ENCODE results near the gene PLEKHG3.
A peak's percentile ranks its signal among the peaks of the same experiment; 100 is the strongest.

The PLEKHG3 gene

DNA sequence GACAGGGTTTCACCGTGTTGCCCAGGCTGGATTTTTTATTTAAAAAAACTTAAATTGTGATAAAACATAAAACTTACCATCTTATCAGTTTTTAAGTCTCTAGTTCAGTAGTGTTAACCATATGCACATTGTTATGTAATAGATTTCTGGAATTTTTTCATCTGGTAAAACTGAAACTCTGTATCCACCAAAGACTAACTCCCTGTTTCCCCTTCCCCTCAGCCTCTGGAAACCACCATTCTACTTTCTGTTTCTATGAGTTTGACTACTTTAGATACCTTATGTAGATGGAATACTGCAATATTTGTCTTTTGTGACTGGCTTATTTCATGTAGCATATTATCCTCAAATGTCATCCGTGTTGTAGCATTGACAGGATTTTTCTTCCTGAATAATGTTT, 12.8 kb upstream of the PLEKHG3 start:
- TF ChIP-seq, protein P1, sequence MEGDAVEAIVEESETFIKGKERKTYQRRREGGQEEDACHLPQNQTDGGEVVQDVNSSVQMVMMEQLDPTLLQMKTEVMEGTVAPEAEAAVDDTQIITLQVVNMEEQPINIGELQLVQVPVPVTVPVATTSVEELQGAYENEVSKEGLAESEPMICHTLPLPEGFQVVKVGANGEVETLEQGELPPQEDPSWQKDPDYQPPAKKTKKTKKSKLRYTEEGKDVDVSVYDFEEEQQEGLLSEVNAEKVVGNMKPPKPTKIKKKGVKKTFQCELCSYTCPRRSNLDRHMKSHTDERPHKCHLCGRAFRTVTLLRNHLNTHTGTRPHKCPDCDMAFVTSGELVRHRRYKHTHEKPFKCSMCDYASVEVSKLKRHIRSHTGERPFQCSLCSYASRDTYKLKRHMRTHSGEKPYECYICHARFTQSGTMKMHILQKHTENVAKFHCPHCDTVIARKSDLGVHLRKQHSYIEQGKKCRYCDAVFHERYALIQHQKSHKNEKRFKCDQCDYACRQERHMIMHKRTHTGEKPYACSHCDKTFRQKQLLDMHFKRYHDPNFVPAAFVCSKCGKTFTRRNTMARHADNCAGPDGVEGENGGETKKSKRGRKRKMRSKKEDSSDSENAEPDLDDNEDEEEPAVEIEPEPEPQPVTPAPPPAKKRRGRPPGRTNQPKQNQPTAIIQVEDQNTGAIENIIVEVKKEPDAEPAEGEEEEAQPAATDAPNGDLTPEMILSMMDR (IDR thresholded peaks at IDR 0.05): no peak
- no peaks in the 10 kb centered on the region for H3K9me3 ChIP-seq (ENCODE audit: control insufficient read depth, low read length)
- no peak overlapping the region for H3K27ac ChIP-seq
- H3K9ac ChIP-seq: no peak overlapping the region
- H3K4me2 ChIP-seq (ENCODE audit: low read length): no peak overlapping the region
- no peaks in the 10 kb centered on the region for H3K79me2 ChIP-seq
- H2AFZ ChIP-seq: no peak overlapping the region
- no peaks in the 10 kb centered on the region for H3K36me3 ChIP-seq (ENCODE audit: control insufficient read depth, insufficient read depth, low read length)
- peaks cover 3% of the 10 kb centered on the region for H3K4me1 ChIP-seq
- no peak overlapping the region for H3K4me3 ChIP-seq (ENCODE audit: low read depth, low read length)
- no peaks in the 10 kb centered on the region for H3K27me3 ChIP-seq (ENCODE audit: control insufficient read depth, insufficient read depth, low read length)

DNA sequence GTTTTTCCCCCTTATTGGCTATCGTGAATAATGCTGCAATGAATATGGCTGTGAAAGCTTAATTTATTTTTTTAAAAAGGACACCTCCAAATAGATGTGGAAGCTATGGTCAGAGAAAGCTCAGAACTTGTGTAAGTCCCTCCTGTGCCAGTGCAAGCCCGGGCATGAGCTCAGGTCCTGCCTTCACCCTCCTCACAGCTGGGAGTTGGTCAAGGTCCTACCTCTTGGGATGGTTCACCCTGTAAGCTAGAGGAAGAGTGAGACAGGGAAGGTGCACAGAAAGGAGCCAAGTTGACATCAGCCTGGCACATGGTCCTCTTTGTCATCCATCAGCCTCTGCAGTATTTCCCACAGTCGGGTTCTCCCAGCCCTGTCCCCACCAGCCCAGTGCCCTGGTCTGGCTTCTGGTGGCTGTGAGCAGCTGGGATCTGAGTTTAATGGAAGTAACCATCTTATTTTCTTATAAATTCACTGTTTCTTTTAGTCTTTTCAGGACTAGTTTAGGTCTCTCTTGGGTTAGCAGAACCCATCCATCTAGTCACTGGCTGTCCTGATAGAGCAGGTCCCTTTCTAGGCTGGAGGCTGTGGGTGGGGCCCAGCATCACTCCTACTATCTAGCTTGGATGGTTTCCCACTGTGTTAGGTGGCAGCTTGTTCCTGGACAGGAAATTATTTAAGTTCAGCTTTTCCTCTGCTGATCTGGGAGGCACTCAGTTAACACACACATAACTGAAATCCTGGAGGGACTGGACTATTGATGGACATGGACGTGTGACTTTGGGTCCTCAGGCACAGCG, 11.8 kb upstream of the PLEKHG3 start:
- no peaks in the 10 kb centered on the region for H3K9me3 ChIP-seq (ENCODE audit: control insufficient read depth, low read length)
- H3K27ac ChIP-seq: no peak overlapping the region
- no peak overlapping the region for H3K4me2 ChIP-seq (ENCODE audit: low read length)
- peaks cover 4% of the 10 kb centered on the region for H3K4me1 ChIP-seq
- no peak overlapping the region for H3K4me3 ChIP-seq (ENCODE audit: low read depth, low read length)
- no peaks in the 10 kb centered on the region for H3K36me3 ChIP-seq (ENCODE audit: control insufficient read depth, insufficient read depth, low read length)
- H3K27me3 ChIP-seq (ENCODE audit: control insufficient read depth, insufficient read depth, low read length): no peaks in the 10 kb centered on the region
- no peaks in the 10 kb centered on the region for H3K79me2 ChIP-seq
- no peak overlapping the region for H2AFZ ChIP-seq
- H3K9ac ChIP-seq: no peak overlapping the region
- TF ChIP-seq, protein P1 (IDR thresholded peaks at IDR 0.05): no peak

DNA sequence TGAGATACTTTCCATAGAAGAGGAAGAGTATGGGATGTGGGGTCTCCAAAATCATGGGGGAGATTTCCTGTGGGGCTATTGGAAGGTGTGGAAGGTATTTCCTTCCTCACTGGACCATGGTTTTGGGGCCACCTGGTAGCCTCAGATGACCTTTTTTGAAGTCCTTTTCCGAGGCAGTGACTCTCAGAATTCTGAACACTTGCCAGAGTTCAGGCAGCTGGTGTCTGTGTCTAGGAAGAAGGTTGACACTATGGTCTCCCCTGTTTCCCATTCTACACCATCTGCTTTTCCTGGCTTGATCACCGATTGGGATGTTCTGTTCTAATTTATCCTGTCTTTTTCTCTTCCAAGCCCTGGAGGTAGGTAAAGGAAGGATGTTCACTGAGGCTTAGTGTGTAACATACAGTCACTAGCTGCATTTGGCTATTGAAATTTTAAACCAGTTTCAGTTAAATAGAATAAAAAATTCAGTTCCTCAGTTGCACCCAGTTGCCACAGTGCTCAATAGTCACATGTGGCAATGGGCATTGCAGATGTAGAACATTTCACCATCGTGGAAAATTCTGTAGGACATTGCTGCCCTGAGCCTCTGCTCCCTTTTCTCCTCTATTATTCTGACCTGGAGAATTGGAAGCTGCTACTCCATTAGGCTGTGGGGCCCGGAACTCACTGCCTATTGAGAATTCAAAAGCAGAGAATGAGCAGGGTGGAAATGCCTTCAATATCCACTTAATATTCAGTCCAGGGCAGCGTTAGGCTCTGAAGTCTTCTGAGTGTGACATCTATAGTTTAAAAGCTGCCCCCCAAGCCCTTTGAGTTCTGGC, 11.0 kb upstream of the PLEKHG3 start:
- H3K9ac ChIP-seq: no peak overlapping the region

DNA sequence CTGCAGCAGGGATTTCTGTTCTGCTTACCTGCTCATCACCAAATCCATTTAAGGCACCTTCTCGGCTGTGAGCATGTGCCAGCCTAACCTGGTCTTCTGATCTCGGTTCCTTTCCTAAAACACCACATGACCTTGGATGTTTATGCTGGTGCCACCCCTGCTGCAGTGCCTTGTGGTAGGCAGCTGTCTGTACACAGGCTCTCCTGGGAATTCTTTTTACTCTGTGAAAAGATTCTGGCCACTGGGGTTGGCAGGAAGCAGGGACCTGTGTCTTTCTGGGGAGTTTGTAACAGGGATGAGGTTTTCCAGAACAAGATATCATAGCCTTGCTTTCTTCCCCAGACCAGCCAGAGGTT, 10.4 kb upstream of the PLEKHG3 start:
- H2AFZ ChIP-seq: peak overlapping the region; percentile 63
- H3K36me3 ChIP-seq (ENCODE audit: control insufficient read depth, insufficient read depth, low read length): no peaks in the 10 kb centered on the region
- H3K4me3 ChIP-seq (ENCODE audit: low read depth, low read length): no peak overlapping the region
- H3K79me2 ChIP-seq: no peaks in the 10 kb centered on the region
- H3K4me2 ChIP-seq (ENCODE audit: low read length): no peak overlapping the region
- H3K9ac ChIP-seq: no peak overlapping the region
- peak overlapping the region; percentile 26 for H3K27ac ChIP-seq
- TF ChIP-seq, protein P1 (IDR thresholded peaks at IDR 0.05): no peak
- peaks cover 17% of the 10 kb centered on the region for H3K4me1 ChIP-seq
- no peaks in the 10 kb centered on the region for H3K9me3 ChIP-seq (ENCODE audit: control insufficient read depth, low read length)
- no peaks in the 10 kb centered on the region for H3K27me3 ChIP-seq (ENCODE audit: control insufficient read depth, insufficient read depth, low read length)

More for the DNA sequence above, 11.0 kb upstream of the PLEKHG3 start:
- H3K4me2 ChIP-seq (ENCODE audit: low read length): no peak overlapping the region
- H3K9me3 ChIP-seq (ENCODE audit: control insufficient read depth, low read length): no peaks in the 10 kb centered on the region
- TF ChIP-seq, protein P1 (IDR thresholded peaks at IDR 0.05): no peak
- no peaks in the 10 kb centered on the region for H3K36me3 ChIP-seq (ENCODE audit: control insufficient read depth, insufficient read depth, low read length)
- peak overlapping the region; percentile 63 for H2AFZ ChIP-seq
- H3K27me3 ChIP-seq (ENCODE audit: control insufficient read depth, insufficient read depth, low read length): no peaks in the 10 kb centered on the region
- no peaks in the 10 kb centered on the region for H3K79me2 ChIP-seq
- no peak overlapping the region for H3K4me3 ChIP-seq (ENCODE audit: low read depth, low read length)
- peaks cover 11% of the 10 kb centered on the region for H3K4me1 ChIP-seq
- H3K27ac ChIP-seq: peak overlapping the region; percentile 26

Data from parathyroid adenoma (tissue), 2 donors.